ENCODE data around the gene LYSMD3. TPM values are rescaled to one million over a fixed set of nuclear protein-coding genes. Genes with fewer than 3 reads are reported as not detected.

Gene LYSMD3
- total RNA-seq, 4 donors from 2014 or later = 7.9 to 15.7 (median 14.3) TPM

GRCh38 chr5:90555666-90556065 lies 26.3 kb upstream of the LYSMD3 start:
- ATAC-seq (no peak), DNase-seq (no peak)
- in situ Hi-C loops (cut with MboI; ENCODE audit: low sequenced_read_pairs in 4 of 4) = no loop called here
- Histone ChIP-seq H3K27me3 (peaks cover 28 to 42% (median 35%) of the 10 kb centered on the region in 3 donors), H3K4me3 (no peak overlapping the region), H3K9me3 (no peaks in the 10 kb centered on the region), H3K36me3 (no peaks in the 10 kb centered on the region), H3K27ac (no peak overlapping the region), H3K4me1 (peaks cover 7% of the 10 kb centered on the region in 2 donors)
- no peak for TF ChIP-seq CTCF (IDR thresholded peaks at IDR 0.05 in 4 of 5, conservative IDR thresholded peaks at IDR 0.05 in 1 of 5)
- TF ChIP-seq POLR2A (IDR thresholded peaks at IDR 0.05) = no peak
- intact Hi-C loops (cut with DNase I; ENCODE audit: low total_unique reads) = no loop called here

GRCh38 chr5:90554358-90555006 lies 25.1 kb upstream of the LYSMD3 start:
- in situ Hi-C loops (cut with MboI; ENCODE audit: low sequenced_read_pairs in 4 of 4) (no loop called here), intact Hi-C loops (cut with DNase I; ENCODE audit: low total_unique reads) (no loop called here)
- H3K4me3 ChIP-seq = no peak overlapping the region
- no peaks in the 10 kb centered on the region for H3K36me3 ChIP-seq
- ATAC-seq = no peak
- TF ChIP-seq POLR2A (IDR thresholded peaks at IDR 0.05) (no peak), CTCF (IDR thresholded peaks at IDR 0.05 in 4 of 5, conservative IDR thresholded peaks at IDR 0.05 in 1 of 5) (no peak)
- DNase-seq = no peak
- H3K27me3 ChIP-seq = peaks cover 24 to 30% (median 26%) of the 10 kb centered on the region in 3 donors
- peaks cover 7% of the 10 kb centered on the region in 2 donors for H3K4me1 ChIP-seq
- no peak overlapping the region for H3K27ac ChIP-seq
- no peaks in the 10 kb centered on the region for H3K9me3 ChIP-seq

- Histone ChIP-seq H3K36me3 (no peaks in the 10 kb centered on the region), H3K9me3 (no peaks in the 10 kb centered on the region), H3K4me3 (no peak overlapping the region), H3K4me1 (peaks cover 7% of the 10 kb centered on the region in 2 donors), H3K27me3 (peaks cover 17 to 22% (median 19%) of the 10 kb centered on the region in 3 donors), H3K27ac (no peak overlapping the region)
- TF ChIP-seq CTCF (IDR thresholded peaks at IDR 0.05 in 4 of 5, conservative IDR thresholded peaks at IDR 0.05 in 1 of 5) (no peak), POLR2A (IDR thresholded peaks at IDR 0.05) (no peak)
- in situ Hi-C loops (cut with MboI; ENCODE audit: low sequenced_read_pairs in 4 of 4) = no loop called here
- intact Hi-C loops (cut with DNase I; ENCODE audit: low total_unique reads) = no loop called here
- DNase-seq (no peak), ATAC-seq (no peak)
These were observed 24.3 kb upstream of the LYSMD3 start for GRCh38 chr5:90553711-90554110.

GRCh38 chr5:90551376-90551775 lies 22.0 kb upstream of the LYSMD3 start:
- in situ Hi-C loops (cut with MboI; ENCODE audit: low sequenced_read_pairs in 4 of 4) (no loop called here), intact Hi-C loops (cut with DNase I; ENCODE audit: low total_unique reads) (no loop called here)
- TF ChIP-seq POLR2A (IDR thresholded peaks at IDR 0.05) (no peak), CTCF (IDR thresholded peaks at IDR 0.05 in 4 of 5, conservative IDR thresholded peaks at IDR 0.05 in 1 of 5) (no peak)
- H3K27ac ChIP-seq = no peak overlapping the region
- DNase-seq (no peak), ATAC-seq (no peak)
- H3K36me3 ChIP-seq = no peaks in the 10 kb centered on the region
- peaks cover 0 to 4% (median 2%) of the 10 kb centered on the region in 3 donors for H3K27me3 ChIP-seq
- H3K9me3 ChIP-seq = no peaks in the 10 kb centered on the region
- H3K4me1 ChIP-seq = no peaks in the 10 kb centered on the region
- H3K4me3 ChIP-seq = no peak overlapping the region

- Histone ChIP-seq H3K27ac (no peak overlapping the region), H3K36me3 (no peaks in the 10 kb centered on the region), H3K4me3 (no peak overlapping the region), H3K4me1 (no peaks in the 10 kb centered on the region), H3K27me3 (peaks cover 0 to under 1% (median 0%) of the 10 kb centered on the region in 3 donors), H3K9me3 (no peaks in the 10 kb centered on the region)
- DNase-seq (no peak), ATAC-seq (no peak)
- TF ChIP-seq CTCF (IDR thresholded peaks at IDR 0.05 in 4 of 5, conservative IDR thresholded peaks at IDR 0.05 in 1 of 5) (no peak), POLR2A (IDR thresholded peaks at IDR 0.05) (no peak)
- intact Hi-C loops (cut with DNase I; ENCODE audit: low total_unique reads) = no loop called here
- in situ Hi-C loops (cut with MboI; ENCODE audit: low sequenced_read_pairs in 4 of 4) = no loop called here
These were observed 21.6 kb upstream of the LYSMD3 start for GRCh38 chr5:90550963-90551362.

Data from gastrocnemius medialis (tissue), 4 donors.